ENCODE results near the gene KLF4. TPM values are rescaled to one million over a fixed set of nuclear protein-coding genes. Genes with fewer than 3 reads are reported as not detected.

Gene KLF4
- total RNA-seq, 2 donors from 2014 or later = 12.5 to 22.7 TPM

GRCh38 chr9:107462691-107463090, 26.9 kb downstream of the KLF4 start:
- DNase-seq = no peak
- intact Hi-C loops (cut with DNase I) = no loop called here
- H3K36me3 ChIP-seq (replicated peaks in 1 of 2; ENCODE audit: insufficient read depth in 1 of 2, low read depth in 2 of 2) = no peaks in the 10 kb centered on the region
- 54 to 66% methylated on average over 4 of the region's 4 CpGs for WGBS, 2 donors
- no peak for ATAC-seq
- H3K9me3 ChIP-seq = no peaks in the 10 kb centered on the region
- H3K27me3 ChIP-seq = peaks cover 0 to 9% of the 10 kb centered on the region in 2 donors
- TF ChIP-seq POLR2A (IDR thresholded peaks at IDR 0.05) = no peak
- no peak for TF ChIP-seq CTCF (IDR thresholded peaks at IDR 0.05)
- peaks cover 12% of the 10 kb centered on the region for H3K4me1 ChIP-seq
- no peak overlapping the region for H3K4me3 ChIP-seq
- H3K27ac ChIP-seq = no peak overlapping the region

- intact Hi-C loops (cut with DNase I) = no loop called here
- TF ChIP-seq CTCF (IDR thresholded peaks at IDR 0.05) (no peak), POLR2A (IDR thresholded peaks at IDR 0.05) (no peak)
- no peaks in the 10 kb centered on the region for H3K9me3 ChIP-seq
- no peak for DNase-seq
- H3K27ac ChIP-seq = no peak overlapping the region
- no peak overlapping the region for H3K4me3 ChIP-seq
- no peak for ATAC-seq
- peaks cover 3% of the 10 kb centered on the region for H3K4me1 ChIP-seq
- WGBS, 2 donors = 76 to 79% methylated on average over 6 of the region's 6 CpGs
- no peaks in the 10 kb centered on the region for H3K27me3 ChIP-seq
- no peaks in the 10 kb centered on the region for H3K36me3 ChIP-seq (replicated peaks in 1 of 2; ENCODE audit: insufficient read depth in 1 of 2, low read depth in 2 of 2)
Observed at GRCh38 chr9:107460153-107461023, 29.2 kb downstream of the KLF4 start.

GRCh38 chr9:107455425-107456135, 34.0 kb downstream of the KLF4 start:
- H3K4me1 ChIP-seq = no peaks in the 10 kb centered on the region
- intact Hi-C loops (cut with DNase I) = no loop called here
- WGBS, 2 donors = 14 to 27% methylated on average over 6 of the region's 6 CpGs
- TF ChIP-seq POLR2A (IDR thresholded peaks at IDR 0.05) = no peak
- TF ChIP-seq CTCF (IDR thresholded peaks at IDR 0.05) = no peak
- no peak overlapping the region for H3K27ac ChIP-seq
- no peak overlapping the region for H3K4me3 ChIP-seq
- no peaks in the 10 kb centered on the region for H3K36me3 ChIP-seq (replicated peaks in 1 of 2; ENCODE audit: insufficient read depth in 1 of 2, low read depth in 2 of 2)
- no peaks in the 10 kb centered on the region for H3K9me3 ChIP-seq
- DNase-seq = no peak
- ATAC-seq = no peak
- no peaks in the 10 kb centered on the region for H3K27me3 ChIP-seq

- Histone ChIP-seq H3K27me3 (no peaks in the 10 kb centered on the region), H3K4me1 (no peaks in the 10 kb centered on the region), H3K9me3 (no peaks in the 10 kb centered on the region), H3K36me3 (replicated peaks in 1 of 2; ENCODE audit: insufficient read depth in 1 of 2, low read depth in 2 of 2) (no peaks in the 10 kb centered on the region), H3K4me3 (no peak overlapping the region), H3K27ac (no peak overlapping the region)
- TF ChIP-seq CTCF (IDR thresholded peaks at IDR 0.05) (no peak), POLR2A (IDR thresholded peaks at IDR 0.05) (no peak)
- ATAC-seq = no peak
- DNase-seq = no peak
- intact Hi-C loops (cut with DNase I) = no loop called here
- 62 to 81% methylated on average over 4 of the region's 4 CpGs for WGBS, 2 donors
Observed at GRCh38 chr9:107453479-107453878, 36.1 kb downstream of the KLF4 start.

Measured in body of pancreas (tissue), 4 donors.